Bronchial epithelial cell (primary cell): ENCODE measurements around the gene ATAD2B. TPM values are rescaled to one million over a fixed set of nuclear protein-coding genes. Genes with fewer than 3 reads are reported as not detected.

Experiments
- DNase-seq: peaks from one replicate; pipeline ENCODE4 v3.0.0-alpha.2; 2010; ENCODE audit warnings: low read depth
- FAIRE-seq: peaks from 2 replicates; lab custom pipeline; 2011; peaks lifted over from hg19 to GRCh38; lab: Jason Lieb, UNC
- H3K27me3 ChIP-seq: 2 replicates; pipeline ENCODE4 v1.5.1; 2011; ENCODE audit warnings: low read length; ENCODE audit not compliant: control insufficient read depth, insufficient read depth
- H3K36me3 ChIP-seq: 2 replicates; pipeline ENCODE4 v1.5.1; 2011; ENCODE audit warnings: low read length; ENCODE audit not compliant: control insufficient read depth, insufficient read depth
- H3K4me3 ChIP-seq: 2 replicates; pipeline ENCODE4 v1.5.1; 2011; ENCODE audit warnings: mild to moderate bottlenecking, low read depth, low read length, control low read depth
- CTCF ChIP-seq: IDR thresholded peaks from 2 replicates; pipeline ENCODE4 v1.5.1; 2011; ENCODE audit warnings: mild to moderate bottlenecking, moderate library complexity, low read length, control low read depth, inconsistent platforms; ENCODE audit not compliant: insufficient read depth, severe bottlenecking
- total RNA-seq: library from RNA; depleted of rRNA; stranded (reverse); fragments of >200 nt; gene quantifications from 2 replicates; pipeline ENCODE4 v1.2.1, GENCODE V29; 2014

ATAD2B gene
- total RNA-seq, 1 donor from 2014 or later = 8.7 TPM

- no peak for TF ChIP-seq CTCF
- DNase-seq = no peak
- no peak for FAIRE-seq
Observed at GRCh38 chr2:23918837-23919489, 8.0 kb downstream of the ATAD2B start.

GRCh38 chr2:23916727-23917405, 10.1 kb downstream of the ATAD2B start:
- Histone ChIP-seq H3K36me3 (no peaks in the 10 kb centered on the region), H3K27me3 (no peaks in the 10 kb centered on the region), H3K4me3 (no peak overlapping the region)
- DNase-seq (no peak), FAIRE-seq (no peak)
- no peak for TF ChIP-seq CTCF

More at GRCh38 chr2:23918837-23919489, 8.0 kb downstream of the ATAD2B start:
- Histone ChIP-seq H3K36me3 (no peaks in the 10 kb centered on the region), H3K4me3 (no peak overlapping the region), H3K27me3 (no peaks in the 10 kb centered on the region)

- Histone ChIP-seq H3K27me3 (no peaks in the 10 kb centered on the region), H3K36me3 (no peaks in the 10 kb centered on the region), H3K4me3 (no peak overlapping the region)
- FAIRE-seq (no peak), DNase-seq (no peak)
- TF ChIP-seq CTCF = no peak
Observed at GRCh38 chr2:23915327-23915726, 11.6 kb downstream of the ATAD2B start.

GRCh38 chr2:23912054-23912453, 14.9 kb downstream of the ATAD2B start:
- no peak for TF ChIP-seq CTCF
- no peak overlapping the region for H3K4me3 ChIP-seq
- DNase-seq (no peak), FAIRE-seq (no peak)
- no peaks in the 10 kb centered on the region for H3K36me3 ChIP-seq
- no peaks in the 10 kb centered on the region for H3K27me3 ChIP-seq

- DNase-seq = no peak
- no peak for FAIRE-seq
- no peak for TF ChIP-seq CTCF
Observed at GRCh38 chr2:23905155-23905554, 21.8 kb downstream of the ATAD2B start.

More at GRCh38 chr2:23905155-23905554, 21.8 kb downstream of the ATAD2B start:
- no peaks in the 10 kb centered on the region for H3K36me3 ChIP-seq
- H3K4me3 ChIP-seq = no peak overlapping the region
- no peaks in the 10 kb centered on the region for H3K27me3 ChIP-seq
